BJ (cell line): Measurements from ENCODE around the gene CACNA1C. TPM values are rescaled to one million over a fixed set of nuclear protein-coding genes. Genes with fewer than 3 reads are reported as not detected.

Experiments
- CTCF ChIA-PET: fragments of 350-600 bp; formaldehyde crosslinking; extraction: SDS; loops from one replicate; lab custom pipeline; 2021; ENCODE audit warnings: antibody characterized with exemption, inconsistent platforms; lab: Yijun Ruan, JAX
- POLR2A ChIA-PET: fragments of 300-600 bp; sonication (Branson Sonifier 250); formaldehyde crosslinking; extraction: SDS; loops from one replicate; lab custom pipeline; 2021; ENCODE audit warnings: antibody characterized with exemption; lab: Charles Lee
- DNase-seq: peaks from one replicate; pipeline ENCODE4 v3.0.0-alpha.2; 2011; ENCODE audit warnings: low read depth
- H3K27me3 ChIP-seq: 2 replicates; pipeline ENCODE4 v1.6.0; 2011; ENCODE audit warnings: low read length; ENCODE audit not compliant: control insufficient read depth, insufficient read depth
- H3K36me3 ChIP-seq: 2 replicates; pipeline ENCODE4 v1.5.1; 2011; ENCODE audit warnings: low read length; ENCODE audit not compliant: control insufficient read depth, insufficient read depth
- H3K4me3 ChIP-seq: 2 replicates; pipeline ENCODE4 v1.5.1; 2011; ENCODE audit warnings: low read depth, mild to moderate bottlenecking, control low read depth, low read length
- polyA plus RNA-seq: library from polyadenylated mRNA; depleted of rRNA; stranded (reverse); fragments of >200 nt; gene quantifications from 2 replicates; pipeline ENCODE4 v1.2.3, GENCODE V29; 2011
- TF ChIP-seq, protein P1 (sequence below): IDR thresholded peaks from 2 replicates; pipeline ENCODE4 v1.5.1; 2011; ENCODE audit warnings: low read depth, mild to moderate bottlenecking, control low read depth, inconsistent platforms, low read length, moderate library complexity; ENCODE audit not compliant: insufficient read depth

Gene CACNA1C
- polyA plus RNA-seq, 1 experiment = 14.7 TPM

DNA sequence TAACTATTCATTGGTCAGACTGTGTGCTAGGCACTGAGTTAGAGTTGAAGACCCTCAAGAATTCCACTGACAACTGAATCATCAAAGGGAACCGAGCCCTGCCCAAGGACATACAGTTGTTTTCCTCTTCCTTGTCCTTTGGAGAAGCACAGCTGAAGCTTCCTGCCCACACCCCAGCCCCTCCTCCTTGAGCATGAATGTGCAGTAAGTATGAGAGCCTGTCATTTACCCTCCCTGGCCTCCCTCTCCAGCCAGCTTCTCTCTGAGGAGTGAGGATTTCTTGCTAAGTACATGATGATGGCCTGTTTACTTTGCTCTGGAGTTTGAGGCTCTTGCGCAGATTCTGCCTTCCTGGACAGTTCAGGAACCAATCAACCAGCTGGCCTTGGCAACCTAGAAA is 235.2 kb downstream of the CACNA1C start:
- no peak for DNase-seq
- Histone ChIP-seq H3K4me3 (no peak overlapping the region), H3K27me3 (no peaks in the 10 kb centered on the region), H3K36me3 (no peaks in the 10 kb centered on the region)
- POLR2A ChIA-PET = interaction anchor here (1.2 kb wide), 1 partner anchor 23 kb away, joined by 3 read pairs; no protein-coding TSS in a partner anchor
- CTCF ChIA-PET = interaction anchor here (0.5 to 2.0 kb wide), 9 partner anchors 11 to 296 kb away, joined by 3 to 7 read pairs (median 4); no protein-coding TSS in a partner anchor
- TF ChIP-seq, protein P1, sequence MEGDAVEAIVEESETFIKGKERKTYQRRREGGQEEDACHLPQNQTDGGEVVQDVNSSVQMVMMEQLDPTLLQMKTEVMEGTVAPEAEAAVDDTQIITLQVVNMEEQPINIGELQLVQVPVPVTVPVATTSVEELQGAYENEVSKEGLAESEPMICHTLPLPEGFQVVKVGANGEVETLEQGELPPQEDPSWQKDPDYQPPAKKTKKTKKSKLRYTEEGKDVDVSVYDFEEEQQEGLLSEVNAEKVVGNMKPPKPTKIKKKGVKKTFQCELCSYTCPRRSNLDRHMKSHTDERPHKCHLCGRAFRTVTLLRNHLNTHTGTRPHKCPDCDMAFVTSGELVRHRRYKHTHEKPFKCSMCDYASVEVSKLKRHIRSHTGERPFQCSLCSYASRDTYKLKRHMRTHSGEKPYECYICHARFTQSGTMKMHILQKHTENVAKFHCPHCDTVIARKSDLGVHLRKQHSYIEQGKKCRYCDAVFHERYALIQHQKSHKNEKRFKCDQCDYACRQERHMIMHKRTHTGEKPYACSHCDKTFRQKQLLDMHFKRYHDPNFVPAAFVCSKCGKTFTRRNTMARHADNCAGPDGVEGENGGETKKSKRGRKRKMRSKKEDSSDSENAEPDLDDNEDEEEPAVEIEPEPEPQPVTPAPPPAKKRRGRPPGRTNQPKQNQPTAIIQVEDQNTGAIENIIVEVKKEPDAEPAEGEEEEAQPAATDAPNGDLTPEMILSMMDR = no peak

DNA sequence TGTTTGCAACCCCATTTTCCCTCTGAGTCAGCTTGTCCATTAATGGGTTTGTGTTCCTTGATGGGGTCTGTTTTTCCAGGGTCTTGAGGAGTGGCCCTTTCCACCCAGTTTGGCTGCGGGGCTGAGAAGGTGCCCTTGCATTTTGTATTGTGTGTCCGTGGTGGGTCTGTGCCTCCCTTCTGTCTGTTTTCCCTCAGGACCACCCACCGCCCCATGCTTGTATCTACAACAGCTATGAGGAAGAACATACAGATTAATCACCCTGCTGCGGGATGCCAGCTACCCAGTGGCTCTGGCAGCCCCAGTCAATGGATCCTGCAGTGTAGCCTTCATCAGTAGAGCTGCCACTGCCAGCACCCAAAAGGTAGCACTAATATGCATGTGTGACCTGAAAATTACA is 235.7 kb downstream of the CACNA1C start:
- ChIA-PET CTCF (interaction anchor here (0.5 to 2.0 kb wide), 7 partner anchors 11 to 295 kb away, joined by 3 to 7 read pairs (median 4); no protein-coding TSS in a partner anchor), POLR2A (interaction anchor here (1.2 to 1.3 kb wide), 2 partner anchors 24 to 48 kb away, joined by 3 to 5 read pairs; no protein-coding TSS in a partner anchor)
- H3K36me3 ChIP-seq = no peaks in the 10 kb centered on the region
- TF ChIP-seq, protein P1 = no peak
- no peak for DNase-seq
- H3K27me3 ChIP-seq = no peaks in the 10 kb centered on the region
- no peak overlapping the region for H3K4me3 ChIP-seq

DNA sequence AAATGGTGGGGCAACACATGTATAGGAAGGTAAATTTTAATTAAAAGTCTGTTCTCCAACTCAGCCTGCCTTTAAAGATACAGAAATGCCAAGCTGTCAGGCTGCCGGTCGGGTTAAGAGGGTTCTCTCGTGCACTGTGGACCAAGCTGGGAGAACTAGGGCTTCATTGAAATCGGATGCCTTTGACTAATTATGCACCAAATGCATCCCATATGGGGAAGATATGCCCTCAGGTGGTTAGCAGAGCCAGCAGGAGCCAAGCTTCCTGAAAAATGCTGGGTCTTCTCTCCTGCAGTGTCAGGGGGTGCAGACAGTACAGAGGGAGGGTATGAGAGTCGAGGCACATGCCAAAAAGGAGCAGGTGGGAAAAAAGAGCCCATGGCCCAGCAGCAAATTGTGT is 236.1 kb downstream of the CACNA1C start:
- CTCF ChIA-PET = interaction anchor here (1.5 to 2.0 kb wide), 4 partner anchors 10 to 236 kb away, joined by 4 to 6 read pairs (median 5); partner anchors contain the start of gene CACNA1C
- TF ChIP-seq, protein P1 = 0 out of 2 replicates have a peak, but pooled peaks have one; percentile 5
- POLR2A ChIA-PET = interaction anchor here (1.2 to 1.3 kb wide), 2 partner anchors 24 to 48 kb away, joined by 3 to 5 read pairs; no protein-coding TSS in a partner anchor
- H3K4me3 ChIP-seq = no peak overlapping the region
- no peaks in the 10 kb centered on the region for H3K27me3 ChIP-seq
- no peak for DNase-seq
- H3K36me3 ChIP-seq = no peaks in the 10 kb centered on the region

DNA sequence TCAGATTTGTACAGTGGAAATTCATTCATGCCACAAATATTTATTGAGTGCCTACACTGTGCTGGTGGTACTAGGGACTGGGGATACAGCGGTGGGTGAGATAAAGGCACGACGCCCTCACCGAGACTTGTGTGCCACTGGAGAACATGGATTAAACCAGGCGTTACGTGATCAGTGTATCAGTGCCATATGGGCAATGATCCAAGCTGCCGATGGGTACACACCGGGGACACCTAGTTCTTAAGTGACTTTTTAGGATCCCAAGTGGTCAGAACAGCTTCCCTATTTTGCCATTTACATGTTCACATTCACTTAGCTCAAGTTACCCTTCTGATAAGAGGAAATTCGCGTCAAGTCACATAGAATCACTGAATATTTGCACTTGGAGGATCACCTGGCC is 236.7 kb downstream of the CACNA1C start:
- ChIA-PET POLR2A (interaction anchor here (1.3 kb wide), 1 partner anchor 47 kb away, joined by 5 read pairs; no protein-coding TSS in a partner anchor), CTCF (interaction anchor here (1.6 to 2.0 kb wide), 3 partner anchors 8 to 237 kb away, joined by 4 to 7 read pairs (median 6); partner anchors contain the start of gene CACNA1C)
- H3K36me3 ChIP-seq = no peaks in the 10 kb centered on the region
- no peak for DNase-seq
- H3K27me3 ChIP-seq = no peaks in the 10 kb centered on the region
- no peak overlapping the region for H3K4me3 ChIP-seq
- TF ChIP-seq, protein P1 = no peak

DNA sequence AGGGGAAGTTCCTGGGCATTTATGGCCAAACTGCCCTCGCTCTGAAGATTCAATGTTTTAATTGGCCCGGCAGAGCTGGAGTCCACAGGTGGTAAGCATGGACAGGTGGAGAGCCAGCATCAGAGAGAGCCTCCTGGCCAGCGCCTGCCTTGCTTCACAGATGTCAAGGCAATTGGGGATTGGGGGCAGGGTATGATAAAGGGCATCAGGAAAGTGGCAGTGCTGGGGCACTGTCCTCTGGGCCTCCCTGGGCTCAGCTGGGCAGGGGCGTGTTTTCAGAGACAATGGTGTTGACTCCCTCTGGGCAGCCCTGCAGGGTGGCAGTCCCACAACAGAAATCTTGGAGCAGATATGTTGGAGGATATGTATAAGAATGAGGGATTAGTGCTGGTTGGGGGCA is 237.3 kb downstream of the CACNA1C start:
- CTCF ChIA-PET = interaction anchor here (1.0 to 2.0 kb wide), 5 partner anchors 8 to 253 kb away, joined by 3 to 7 read pairs (median 4); partner anchors contain the start of gene CACNA1C
- POLR2A ChIA-PET = interaction anchor here (0.5 kb wide), 1 partner anchor 774 kb away, joined by 11 read pairs; no protein-coding TSS in a partner anchor
- Histone ChIP-seq H3K4me3 (no peak overlapping the region), H3K36me3 (no peaks in the 10 kb centered on the region), H3K27me3 (no peaks in the 10 kb centered on the region)
- TF ChIP-seq, protein P1 = no peak
- no peak for DNase-seq
